HepG2 (cell line): ENCODE measurements around the gene ITIH2. TPM values are rescaled to one million over a fixed set of nuclear protein-coding genes. Genes with fewer than 3 reads are reported as not detected.

Experiments used
- AGO2 ChIP-seq: fragments of 200-400 bp; formaldehyde crosslinking; optimal IDR thresholded peaks from 2 replicates; pipeline ENCODE3; 2017; ENCODE audit warnings: mild to moderate bottlenecking, low read depth, low read length, moderate library complexity
- BCL3 ChIP-seq: sonication (generic); formaldehyde crosslinking; IDR thresholded peaks from 2 replicates; pipeline ENCODE4 v1.5.1; 2020; ENCODE audit warnings: mild to moderate bottlenecking, missing genetic modification reagents, moderate library complexity
- CCDC6 ChIP-seq: sonication (generic); formaldehyde crosslinking; IDR thresholded peaks from 2 replicates; pipeline ENCODE4 v1.8.1; 2022; ENCODE audit warnings: mild to moderate bottlenecking, missing genetic modification reagents, moderate library complexity
- EEA1 ChIP-seq: sonication (generic); formaldehyde crosslinking; IDR thresholded peaks from 2 replicates; pipeline ENCODE4 v1.5.1; 2020; ENCODE audit warnings: mild to moderate bottlenecking, missing genetic modification reagents, borderline replicate concordance
- HES4 ChIP-seq: sonication (generic); formaldehyde crosslinking; IDR thresholded peaks from 2 replicates; pipeline ENCODE4 v1.9.0; 2021; ENCODE audit warnings: mild to moderate bottlenecking, missing genetic modification reagents, borderline replicate concordance
- MED8 ChIP-seq: sonication (generic); formaldehyde crosslinking; IDR thresholded peaks from 2 replicates; pipeline ENCODE4 v1.8.1; 2023; ENCODE audit warnings: mild to moderate bottlenecking, missing genetic modification reagents; ENCODE audit not compliant: insufficient replicate concordance
- NBN ChIP-seq: fragments of 450-650 bp; conservative IDR thresholded peaks from 2 replicates; pipeline ENCODE4 v1.6.1; 2017
- PRDM4 ChIP-seq: sonication (generic); formaldehyde crosslinking; IDR thresholded peaks from 2 replicates; pipeline ENCODE4 v1.9.0; 2021; ENCODE audit warnings: missing genetic modification reagents, borderline replicate concordance
- TFDP1 ChIP-seq: IDR thresholded peaks from 2 replicates; pipeline ENCODE4 v1.6.1; 2016; ENCODE audit warnings: missing compliant biosample characterization, missing genetic modification reagents, borderline replicate concordance
- ZBTB44 ChIP-seq: sonication (generic); formaldehyde crosslinking; IDR thresholded peaks from 2 replicates; pipeline ENCODE4 v1.4.0; 2020; ENCODE audit warnings: missing genetic modification reagents
- ZBTB7B ChIP-seq: sonication (generic); formaldehyde crosslinking; IDR thresholded peaks from 2 replicates; pipeline ENCODE4 v1.4.0; 2020; ENCODE audit warnings: missing genetic modification reagents
- ZNF326 ChIP-seq: sonication (generic); formaldehyde crosslinking; IDR thresholded peaks from 2 replicates; pipeline ENCODE4 v1.4.0; 2020; ENCODE audit warnings: missing genetic modification reagents, borderline replicate concordance
- polyA plus RNA-seq, 8 experiments: library from polyadenylated mRNA; depleted of rRNA in 3 of 8; stranded (reverse) in 7 of 8; unstranded in 1 of 8; fragments of >200 nt; fragmentation: Illumina TruSeq in 4 of 8; extraction: Trizol in 4 of 8; gene quantifications; 2 replicates each; pipeline versions ENCODE4 v1.2.1 to v1.2.3, GENCODE V29; 2011 to 2016; ENCODE audit warnings: low read depth in 4 of 8, missing spikeins in 1 of 8, mixed read lengths in 1 of 8; ENCODE audit not compliant: insufficient read depth in 1 of 8
- total RNA-seq, 5 experiments: library from RNA; depleted of rRNA; stranded (reverse); fragments of >200 nt; fragmentation: Illumina TruSeq; extraction: Trizol; gene quantifications; 2 replicates each; pipeline ENCODE4 v1.2.3, GENCODE V29; 2016; ENCODE audit warnings: low read depth in 1 of 5
- TF ChIP-seq, protein P1 (sequence below): sonication (generic); formaldehyde crosslinking; IDR thresholded peaks from 2 replicates; pipeline ENCODE4 v1.4.0; 2020; ENCODE audit warnings: missing genetic modification reagents, borderline replicate concordance
- TF ChIP-seq, protein P2 (sequence below): sonication (generic); formaldehyde crosslinking; IDR thresholded peaks from 2 replicates; pipeline ENCODE4 v1.5.0; 2020; ENCODE audit warnings: missing genetic modification reagents
- TF ChIP-seq, protein P3 (sequence below): sonication (generic); formaldehyde crosslinking; IDR thresholded peaks from 2 replicates; pipeline ENCODE4 v1.5.1; 2020; ENCODE audit warnings: missing genetic modification reagents, mild to moderate bottlenecking, borderline replicate concordance

ITIH2 gene
- total and polyA plus RNA-seq, 2 of the 13 experiments (the other 11 are each of a cell fraction or from before 2014, with no cell fraction given), result 1,197 to 1,427 TPM

DNA sequence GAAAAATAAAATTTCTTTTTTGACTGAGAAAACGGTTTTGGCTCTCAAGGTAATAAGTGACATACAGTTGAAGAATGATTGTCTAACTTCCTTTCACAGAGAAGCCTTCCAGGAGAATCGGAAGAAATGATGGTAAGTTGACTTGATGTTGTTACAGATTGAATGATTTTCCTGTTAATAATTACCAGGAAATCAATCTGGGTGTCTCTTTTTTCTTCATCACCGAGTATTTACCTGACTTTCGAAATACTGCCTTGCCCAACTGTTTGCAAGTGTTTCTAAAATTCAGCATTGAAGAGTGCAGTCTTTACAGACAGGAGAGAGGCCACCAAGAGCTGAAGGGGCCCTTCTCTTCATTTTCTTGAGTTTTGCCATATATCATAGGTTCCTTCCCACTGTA, 4.0 kb downstream of the ITIH2 start (continued):
- TF ChIP-seq ZBTB44 (CRISPR knock-in tag) (no peak), EEA1 (CRISPR knock-in tag) (no peak), TFDP1 (no peak), CCDC6 (CRISPR knock-in tag) (no peak), NBN (no peak), MED8 (peak; percentile 89), AGO2 (no peak), HES4 (no peak), ZNF326 (CRISPR knock-in tag) (no peak), PRDM4 (CRISPR knock-in tag) (no peak), BCL3 (no peak), ZBTB7B (CRISPR knock-in tag) (no peak)
- TF ChIP-seq, protein P1, sequence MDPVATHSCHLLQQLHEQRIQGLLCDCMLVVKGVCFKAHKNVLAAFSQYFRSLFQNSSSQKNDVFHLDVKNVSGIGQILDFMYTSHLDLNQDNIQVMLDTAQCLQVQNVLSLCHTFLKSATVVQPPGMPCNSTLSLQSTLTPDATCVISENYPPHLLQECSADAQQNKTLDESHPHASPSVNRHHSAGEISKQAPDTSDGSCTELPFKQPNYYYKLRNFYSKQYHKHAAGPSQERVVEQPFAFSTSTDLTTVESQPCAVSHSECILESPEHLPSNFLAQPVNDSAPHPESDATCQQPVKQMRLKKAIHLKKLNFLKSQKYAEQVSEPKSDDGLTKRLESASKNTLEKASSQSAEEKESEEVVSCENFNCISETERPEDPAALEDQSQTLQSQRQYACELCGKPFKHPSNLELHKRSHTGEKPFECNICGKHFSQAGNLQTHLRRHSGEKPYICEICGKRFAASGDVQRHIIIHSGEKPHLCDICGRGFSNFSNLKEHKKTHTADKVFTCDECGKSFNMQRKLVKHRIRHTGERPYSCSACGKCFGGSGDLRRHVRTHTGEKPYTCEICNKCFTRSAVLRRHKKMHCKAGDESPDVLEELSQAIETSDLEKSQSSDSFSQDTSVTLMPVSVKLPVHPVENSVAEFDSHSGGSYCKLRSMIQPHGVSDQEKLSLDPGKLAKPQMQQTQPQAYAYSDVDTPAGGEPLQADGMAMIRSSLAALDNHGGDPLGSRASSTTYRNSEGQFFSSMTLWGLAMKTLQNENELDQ (CRISPR knock-in tag), result no peak
- TF ChIP-seq, protein P2, sequence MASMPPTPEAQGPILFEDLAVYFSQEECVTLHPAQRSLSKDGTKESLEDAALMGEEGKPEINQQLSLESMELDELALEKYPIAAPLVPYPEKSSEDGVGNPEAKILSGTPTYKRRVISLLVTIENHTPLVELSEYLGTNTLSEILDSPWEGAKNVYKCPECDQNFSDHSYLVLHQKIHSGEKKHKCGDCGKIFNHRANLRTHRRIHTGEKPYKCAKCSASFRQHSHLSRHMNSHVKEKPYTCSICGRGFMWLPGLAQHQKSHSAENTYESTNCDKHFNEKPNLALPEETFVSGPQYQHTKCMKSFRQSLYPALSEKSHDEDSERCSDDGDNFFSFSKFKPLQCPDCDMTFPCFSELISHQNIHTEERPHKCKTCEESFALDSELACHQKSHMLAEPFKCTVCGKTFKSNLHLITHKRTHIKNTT (CRISPR knock-in tag), result no peak
- TF ChIP-seq, protein P3, sequence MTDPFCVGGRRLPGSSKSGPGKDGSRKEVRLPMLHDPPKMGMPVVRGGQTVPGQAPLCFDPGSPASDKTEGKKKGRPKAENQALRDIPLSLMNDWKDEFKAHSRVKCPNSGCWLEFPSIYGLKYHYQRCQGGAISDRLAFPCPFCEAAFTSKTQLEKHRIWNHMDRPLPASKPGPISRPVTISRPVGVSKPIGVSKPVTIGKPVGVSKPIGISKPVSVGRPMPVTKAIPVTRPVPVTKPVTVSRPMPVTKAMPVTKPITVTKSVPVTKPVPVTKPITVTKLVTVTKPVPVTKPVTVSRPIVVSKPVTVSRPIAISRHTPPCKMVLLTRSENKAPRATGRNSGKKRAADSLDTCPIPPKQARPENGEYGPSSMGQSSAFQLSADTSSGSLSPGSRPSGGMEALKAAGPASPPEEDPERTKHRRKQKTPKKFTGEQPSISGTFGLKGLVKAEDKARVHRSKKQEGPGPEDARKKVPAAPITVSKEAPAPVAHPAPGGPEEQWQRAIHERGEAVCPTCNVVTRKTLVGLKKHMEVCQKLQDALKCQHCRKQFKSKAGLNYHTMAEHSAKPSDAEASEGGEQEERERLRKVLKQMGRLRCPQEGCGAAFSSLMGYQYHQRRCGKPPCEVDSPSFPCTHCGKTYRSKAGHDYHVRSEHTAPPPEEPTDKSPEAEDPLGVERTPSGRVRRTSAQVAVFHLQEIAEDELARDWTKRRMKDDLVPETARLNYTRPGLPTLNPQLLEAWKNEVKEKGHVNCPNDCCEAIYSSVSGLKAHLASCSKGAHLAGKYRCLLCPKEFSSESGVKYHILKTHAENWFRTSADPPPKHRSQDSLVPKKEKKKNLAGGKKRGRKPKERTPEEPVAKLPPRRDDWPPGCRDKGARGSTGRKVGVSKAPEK (CRISPR knock-in tag), result no peak
